HEK293T (cell line): Measurements from ENCODE around the gene CIROP.

Experiments
- CTCF ChIA-PET: fragments of 350-600 bp; formaldehyde crosslinking; extraction: SDS; loops from one replicate; lab custom pipeline; 2021; ENCODE audit warnings: antibody characterized with exemption, inconsistent platforms; lab: Yijun Ruan, JAX
- POLR2A ChIA-PET: fragments of 350-600 bp; formaldehyde crosslinking; extraction: SDS; loops from one replicate; lab custom pipeline; 2020; ENCODE audit warnings: antibody characterized with exemption, inconsistent platforms; lab: Yijun Ruan, JAX
- DNase-seq: peaks from one replicate; pipeline ENCODE4 v3.0.0; 2012; ENCODE audit warnings: mixed read lengths; ENCODE audit errors: extremely low spot score
- ARNT ChIP-seq: fragments of 450-650 bp; IDR thresholded peaks from 2 replicates; pipeline ENCODE4 v1.6.1; 2017; ENCODE audit warnings: mild to moderate bottlenecking
- BHLHE40 ChIP-seq: fragments of 450-650 bp; IDR thresholded peaks from 2 replicates; pipeline ENCODE4 v1.6.1; 2016; ENCODE audit warnings: mild to moderate bottlenecking, moderate library complexity, borderline replicate concordance
- CTBP1 ChIP-seq: fragments of 450-650 bp; IDR thresholded peaks from 2 replicates; pipeline ENCODE4 v1.6.1; 2016; ENCODE audit warnings: borderline replicate concordance
- ELF4 ChIP-seq: fragments of 450-650 bp; IDR thresholded peaks from 2 replicates; pipeline ENCODE4 v1.6.1; 2017; ENCODE audit warnings: antibody characterized with exemption
- FOXA1 ChIP-seq: fragments of 450-650 bp; IDR thresholded peaks from 2 replicates; pipeline ENCODE4 v1.6.1; 2016; ENCODE audit warnings: mild to moderate bottlenecking
- FOXK2 ChIP-seq: fragments of 450-650 bp; IDR thresholded peaks from 2 replicates; pipeline ENCODE4 v1.6.1; 2016; ENCODE audit warnings: mild to moderate bottlenecking
- FOXM1 ChIP-seq: fragments of 450-650 bp; IDR thresholded peaks from 2 replicates; pipeline ENCODE4 v1.6.1; 2017; ENCODE audit warnings: mild to moderate bottlenecking, borderline replicate concordance
- HDGF ChIP-seq: fragments of 450-650 bp; IDR thresholded peaks from 2 replicates; pipeline ENCODE4 v1.6.1; 2017; ENCODE audit warnings: antibody characterized with exemption, borderline replicate concordance
- L3MBTL2 ChIP-seq: fragments of 450-650 bp; conservative IDR thresholded peaks from 2 replicates; pipeline ENCODE4 v1.6.1; 2016; ENCODE audit warnings: mild to moderate bottlenecking
- LEF1 ChIP-seq: fragments of 450-650 bp; IDR thresholded peaks from 2 replicates; pipeline ENCODE4 v1.6.1; 2017; ENCODE audit warnings: mild to moderate bottlenecking, borderline replicate concordance
- NFRKB ChIP-seq: fragments of 450-650 bp; IDR thresholded peaks from 2 replicates; pipeline ENCODE4 v1.6.1; 2016; ENCODE audit warnings: mild to moderate bottlenecking, moderate library complexity
- PKNOX1 ChIP-seq: fragments of 450-650 bp; IDR thresholded peaks from 2 replicates; pipeline ENCODE4 v1.6.1; 2016
- SP1 ChIP-seq: fragments of 450-650 bp; IDR thresholded peaks from 2 replicates; pipeline ENCODE4 v1.6.1; 2017
- SUZ12 ChIP-seq: fragments of 450-650 bp; IDR thresholded peaks from 2 replicates; pipeline ENCODE4 v1.6.1; 2016; ENCODE audit warnings: mild to moderate bottlenecking
- TARDBP ChIP-seq: fragments of 450-650 bp; IDR thresholded peaks from 2 replicates; pipeline ENCODE4 v1.6.1; 2016
- ZNF384 ChIP-seq: fragments of 450-650 bp; IDR thresholded peaks from 2 replicates; pipeline ENCODE4 v1.6.1; 2016

Gene CIROP

GRCh38 chr14:23114669-23115038 is 9.9 kb upstream of the CIROP start:
- ChIA-PET POLR2A (interaction anchor here (4.0 kb wide), 1 partner anchor 20 kb away, joined by 20 read pairs; the partner anchor contains the start of genes ACIN1 and C14orf119), CTCF (no interaction called here)
- DNase-seq = no peak
- TF ChIP-seq HDGF (no peak), FOXK2 (no peak), NFRKB (no peak), SUZ12 (no peak), ZNF384 (no peak), L3MBTL2 (no peak), ELF4 (no peak), ARNT (no peak), CTBP1 (no peak), FOXA1 (no peak)

GRCh38 chr14:23114120-23114458 is 9.3 kb upstream of the CIROP start:
- TF ChIP-seq FOXK2 = no peak
- no peak for TF ChIP-seq LEF1
- TF ChIP-seq FOXA1 = no peak
- no peak for TF ChIP-seq ZNF384
- no peak for TF ChIP-seq NFRKB
- no peak for TF ChIP-seq HDGF
- TF ChIP-seq PKNOX1 = no peak
- TF ChIP-seq BHLHE40 = no peak
- TF ChIP-seq SUZ12 = no peak
- TF ChIP-seq CTBP1 = no peak
- TF ChIP-seq ARNT = no peak
- no peak for TF ChIP-seq SP1
- TF ChIP-seq L3MBTL2 = no peak
- TF ChIP-seq FOXM1 = no peak
- TF ChIP-seq TARDBP = no peak
- TF ChIP-seq ELF4 = no peak
- POLR2A ChIA-PET = interaction anchor here (4.0 kb wide), 1 partner anchor 19 kb away, joined by 20 read pairs; the partner anchor contains the start of genes ACIN1 and C14orf119
- DNase-seq = no peak
- CTCF ChIA-PET = no interaction called here

DNA sequence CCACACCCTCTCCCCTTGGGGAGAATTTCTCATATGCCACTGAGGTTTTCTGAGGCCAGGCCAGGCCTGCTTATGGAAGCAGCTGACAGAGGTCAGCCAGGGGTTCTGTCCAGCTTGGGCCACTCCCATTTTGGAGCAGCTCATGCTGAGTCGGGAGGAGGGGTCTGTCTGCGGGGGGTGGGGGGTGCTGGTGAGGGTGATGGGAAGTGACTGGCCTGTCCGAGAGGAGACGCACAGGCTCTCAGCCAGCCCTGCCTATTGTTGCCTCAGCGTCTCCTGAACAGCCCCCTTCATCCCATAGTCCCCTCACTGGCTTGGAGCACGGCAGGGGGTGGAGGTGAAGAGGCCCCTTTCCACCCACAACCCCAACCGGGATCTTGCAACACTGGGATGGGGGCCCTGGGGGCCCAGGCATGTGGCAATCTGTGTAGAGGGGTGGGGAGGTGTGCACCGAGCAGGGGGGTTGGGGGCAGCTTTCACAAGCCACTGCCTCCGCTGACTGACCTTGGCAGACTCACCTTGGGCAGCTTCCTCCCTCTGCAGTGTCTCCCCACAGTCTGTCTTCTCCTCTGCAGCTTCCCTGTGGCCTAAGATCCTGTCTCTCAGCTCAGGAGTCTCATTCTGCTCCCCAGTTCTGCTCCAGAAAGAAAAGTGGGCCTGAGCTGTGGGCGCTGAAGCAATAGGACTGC is 8.8 kb upstream of the CIROP start:
- ChIA-PET POLR2A (interaction anchor here (0.6 to 4.0 kb wide), 4 partner anchors 19 to 207 kb away, joined by 3 to 20 read pairs (median 3); partner anchors contain the start of genes ACIN1, C14orf119 and PABPN1), CTCF (interaction anchor here (1.5 to 5.5 kb wide), 2 partner anchors 8 to 45 kb away, joined by 8 to 32 read pairs; no protein-coding TSS in a partner anchor)
- DNase-seq = no peak
- TF ChIP-seq LEF1 (no peak), NFRKB (no peak), BHLHE40 (no peak), FOXA1 (no peak), PKNOX1 (no peak), HDGF (no peak), ARNT (no peak), TARDBP (no peak), SUZ12 (no peak), FOXM1 (no peak), CTBP1 (no peak), ZNF384 (no peak), FOXK2 (no peak), ELF4 (no peak), SP1 (no peak), L3MBTL2 (no peak)

- ChIA-PET POLR2A (interaction anchor here (0.6 to 4.0 kb wide), 4 partner anchors 18 to 208 kb away, joined by 3 to 20 read pairs (median 3); partner anchors contain the start of genes ACIN1, C14orf119 and PABPN1), CTCF (interaction anchor here (0.9 to 5.5 kb wide), 3 partner anchors 9 to 75 kb away, joined by 3 to 32 read pairs (median 8); no protein-coding TSS in a partner anchor)
- TF ChIP-seq LEF1 (no peak), SP1 (no peak), NFRKB (no peak), HDGF (no peak), L3MBTL2 (no peak), SUZ12 (no peak), TARDBP (no peak), CTBP1 (no peak), FOXK2 (no peak), FOXM1 (no peak), ARNT (no peak), ZNF384 (no peak)
- no peak for DNase-seq
These were observed 7.8 kb upstream of the CIROP start for GRCh38 chr14:23112359-23113178.

DNA sequence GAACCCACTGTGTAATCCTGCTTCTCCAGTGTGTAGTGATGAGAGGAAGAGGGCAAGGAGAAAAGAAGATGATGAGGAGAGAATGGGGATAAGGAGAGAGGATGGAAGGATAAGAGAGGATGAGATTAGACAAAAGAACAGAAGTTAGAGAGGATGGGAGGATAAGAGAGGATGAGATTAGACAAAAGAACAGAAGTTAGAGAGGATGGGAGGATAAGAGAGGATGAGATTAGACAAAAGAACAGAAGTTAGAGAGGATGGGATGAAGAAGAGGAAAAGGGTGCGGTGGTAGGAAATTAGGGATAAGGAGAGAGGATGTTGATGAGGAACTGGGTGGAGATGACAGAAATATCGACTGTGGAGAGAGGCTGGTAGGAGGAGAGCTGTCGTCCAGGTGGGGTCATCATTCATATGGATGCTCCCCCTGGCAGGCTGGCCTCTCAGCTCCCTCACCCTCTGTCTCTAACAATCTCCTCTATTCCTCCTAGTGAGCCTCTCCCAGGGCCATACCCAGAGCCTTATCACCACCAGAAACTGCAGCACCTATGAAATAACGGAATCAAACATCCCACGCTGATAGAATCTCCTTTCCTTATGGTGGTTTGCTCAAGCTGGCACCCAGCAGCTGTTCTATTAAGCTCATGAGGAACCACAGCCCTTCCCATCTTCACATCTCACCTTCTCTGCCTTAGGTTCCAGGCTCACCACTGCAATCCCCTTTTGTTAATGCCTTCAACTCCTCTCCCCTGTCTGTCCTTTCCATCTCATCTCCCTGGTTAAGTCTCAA is 6.0 kb upstream of the CIROP start:
- POLR2A ChIA-PET = interaction anchor here (0.9 to 3.3 kb wide), 4 partner anchors 11 to 38 kb away, joined by 3 to 28 read pairs (median 7); partner anchors contain the start of genes ACIN1 and C14orf119
- CTCF ChIA-PET = interaction anchor here (0.7 to 5.5 kb wide), 4 partner anchors 10 to 42 kb away, joined by 3 to 32 read pairs (median 4); partner anchors contain the start of genes ACIN1 and C14orf119
- no peak for TF ChIP-seq LEF1
- no peak for TF ChIP-seq TARDBP
- TF ChIP-seq CTBP1 = no peak
- TF ChIP-seq FOXA1 = no peak
- no peak for TF ChIP-seq L3MBTL2
- TF ChIP-seq SUZ12 = no peak
- no peak for DNase-seq
